IMR-90 (cell line): ENCODE data around the gene PIP5K1B. TPM values are rescaled to one million over a fixed set of nuclear protein-coding genes. Genes with fewer than 3 reads are reported as not detected.

ENCODE experiments used
- ATAC-seq: fragments of 200-7000 bp; cut with Tn5 transposase; 2 replicates; pipeline ENCODE4 v1.9.1; 2020; ENCODE audit warnings: low read depth, mild to moderate bottlenecking, moderate library complexity
- BruUV-seq: library from RNA; stranded (reverse); fragments of 400-500 nt; replicated peaks from 2 replicates; lab custom pipeline; 2021; lab: Mats Ljungman, UMichigan
- CTCF ChIA-PET: fragments of 300-600 bp; formaldehyde crosslinking; extraction: SDS; loops from one replicate; lab custom pipeline; 2021; ENCODE audit warnings: antibody characterized with exemption; lab: Yijun Ruan, JAX
- POLR2A ChIA-PET: fragments of 300-600 bp; sonication (Branson Sonifier 250); formaldehyde crosslinking; loops from one replicate; lab custom pipeline; 2022; ENCODE audit warnings: antibody characterized with exemption; ENCODE audit not compliant: unreplicated experiment; lab: Charles Lee
- DNase-seq: peaks from one replicate; pipeline ENCODE4 v3.0.0; 2013
- H2AFZ ChIP-seq: replicated peaks from 2 replicates; pipeline ENCODE3; 2013; ENCODE audit warnings: low read length, mild to moderate bottlenecking; ENCODE audit not compliant: poor library complexity
- H2AK5ac ChIP-seq: 2 replicates; pipeline ENCODE4 v1.6.1; 2013; ENCODE audit warnings: low read depth, low read length, inconsistent platforms
- H2AK9ac ChIP-seq: replicated peaks from 2 replicates; pipeline ENCODE3; 2013; ENCODE audit warnings: mild to moderate bottlenecking, low read depth, low read length, moderate library complexity; ENCODE audit not compliant: poor library complexity
- H2BK120ac ChIP-seq: 2 replicates; pipeline ENCODE4 v1.6.1; 2013; ENCODE audit warnings: low read depth, low read length, inconsistent platforms
- H2BK15ac ChIP-seq: 3 replicates; pipeline ENCODE4 v1.6.1; 2013; ENCODE audit warnings: low read depth, low read length, inconsistent platforms
- H2BK20ac ChIP-seq: 2 replicates; pipeline ENCODE4 v1.6.1; 2013; ENCODE audit warnings: low read depth, mild to moderate bottlenecking, inconsistent platforms, low read length, moderate library complexity
- H2BK5ac ChIP-seq: 2 replicates; pipeline ENCODE4 v1.6.1; 2013; ENCODE audit warnings: mild to moderate bottlenecking, low read depth, low read length, inconsistent platforms; ENCODE audit not compliant: poor library complexity, severe bottlenecking
- H3K14ac ChIP-seq: replicated peaks from 2 replicates; pipeline ENCODE4 v1.6.1; 2013; ENCODE audit warnings: low read depth, low read length, inconsistent platforms
- H3K18ac ChIP-seq: 2 replicates; pipeline ENCODE4 v1.6.1; 2013; ENCODE audit warnings: low read depth, low read length, control low read depth
- H3K23ac ChIP-seq: 2 replicates; pipeline ENCODE4 v1.6.1; 2013; ENCODE audit warnings: low read depth, low read length, inconsistent platforms
- H3K27ac ChIP-seq: 2 replicates; pipeline ENCODE4 v1.5.1; 2013; ENCODE audit warnings: mild to moderate bottlenecking, control low read depth, low read length; ENCODE audit not compliant: insufficient read depth
- H3K27me3 ChIP-seq: 2 replicates; pipeline ENCODE4 v1.6.1; 2013; ENCODE audit warnings: low read length; ENCODE audit not compliant: control insufficient read depth, insufficient read depth
- H3K36me3 ChIP-seq: 2 replicates; pipeline ENCODE4 v1.6.1; 2013; ENCODE audit warnings: low read length, mixed read lengths; ENCODE audit not compliant: control insufficient read depth, insufficient read depth
- H3K4ac ChIP-seq: 2 replicates; pipeline ENCODE4 v1.6.1; 2013; ENCODE audit warnings: low read depth, low read length, inconsistent platforms
- H3K4me1 ChIP-seq: 2 replicates; pipeline ENCODE4 v1.6.1; 2013; ENCODE audit warnings: low read length, mixed read lengths; ENCODE audit not compliant: control insufficient read depth, insufficient read depth
- H3K4me2 ChIP-seq: 2 replicates; pipeline ENCODE4 v1.6.1; 2013; ENCODE audit warnings: low read depth, mild to moderate bottlenecking, control low read depth, low read length, moderate library complexity
- H3K4me3 ChIP-seq: 2 replicates; pipeline ENCODE4 v1.5.1; 2013; ENCODE audit warnings: low read depth, mild to moderate bottlenecking, control low read depth, low read length, moderate library complexity; ENCODE audit not compliant: insufficient read depth
- H3K56ac ChIP-seq: 2 replicates; pipeline ENCODE4 v1.6.1; 2013; ENCODE audit warnings: low read length, inconsistent platforms; ENCODE audit not compliant: insufficient read depth; ENCODE audit errors: extremely low read depth
- H3K79me1 ChIP-seq, 2 experiments: 2 replicates each; pipeline ENCODE4 v1.6.1; 2013; ENCODE audit warnings: low read length in 2 of 2, inconsistent platforms in 1 of 2, low read depth in 1 of 2
- H3K9ac ChIP-seq: 2 replicates; pipeline ENCODE4 v1.6.1; 2013; ENCODE audit warnings: low read depth, low read length, control low read depth
- H3K9me1 ChIP-seq: 2 replicates; pipeline ENCODE4 v1.6.1; 2013; ENCODE audit warnings: low read length, inconsistent platforms; ENCODE audit not compliant: insufficient read depth
- H3K9me3 ChIP-seq: 2 replicates; pipeline ENCODE4 v1.6.1; 2013; ENCODE audit warnings: low read length; ENCODE audit not compliant: control insufficient read depth, insufficient read depth
- H4K20me1 ChIP-seq: 2 replicates; pipeline ENCODE4 v1.6.1; 2013; ENCODE audit warnings: low read length, inconsistent platforms; ENCODE audit not compliant: insufficient read depth
- H4K5ac ChIP-seq: 2 replicates; pipeline ENCODE4 v1.6.1; 2013; ENCODE audit warnings: mild to moderate bottlenecking, low read depth, low read length, control low read depth
- H4K8ac ChIP-seq, 2 experiments: 2 replicates each; pipeline ENCODE4 v1.6.1; 2013; ENCODE audit warnings: low read depth in 2 of 2, low read length in 2 of 2, control low read depth in 1 of 2, inconsistent platforms in 1 of 2
- H4K91ac ChIP-seq: 2 replicates; pipeline ENCODE4 v1.6.1; 2013; ENCODE audit warnings: low read depth, low read length, inconsistent platforms; ENCODE audit not compliant: insufficient read depth
- RCOR1 ChIP-seq: IDR thresholded peaks from 2 replicates; pipeline ENCODE4 v1.6.1; 2012; ENCODE audit warnings: mild to moderate bottlenecking, low read length, improper control_type of control experiment; ENCODE audit not compliant: insufficient replicate concordance
- WGBS, 2 experiments: methylation state at CpG; one replicate each; pipeline versions ENCODE4 v1.1.5 to v1.1.7; 2013; ENCODE audit warnings: missing lambda C conversion rate in 2 of 2; ENCODE audit not compliant: insufficient read length in 1 of 2; ENCODE audit errors: extremely low coverage in 2 of 2; 5-methylcytosine and 5-hydroxymethylcytosine counted together
- dilution Hi-C: fragments of 300-500 bp; cut with HindIII; formaldehyde crosslinking; loops from one replicate; pipeline ENCODE4 v1.14.3; 2018; ENCODE audit warnings: low sequenced_read_pairs; ENCODE audit not compliant: unreplicated experiment
- in situ Hi-C: fragments of 300-500 bp; cut with MboI; formaldehyde crosslinking; loops from 3 replicates; pipeline ENCODE4 v1.14.3; 2019; ENCODE audit warnings: low sequenced_read_pairs, inconsistent platforms, mixed read lengths
- intact Hi-C: fragments of 100-400 bp; cut with micrococcal nuclease; formaldehyde crosslinking; loops from 2 replicates; pipeline ENCODE4 v1.10.0; 2022
- polyA plus RNA-seq, 3 experiments: library from polyadenylated mRNA; depleted of rRNA; stranded (reverse); fragments of >200 nt; gene quantifications; 2 replicates each; pipeline ENCODE4 v1.2.3, GENCODE V29; 2012; ENCODE audit warnings: low replicate concordance in 1 of 3
- total RNA-seq: library from RNA; depleted of rRNA; stranded (reverse); fragments of >200 nt; gene quantifications from 2 replicates; pipeline ENCODE4 v1.2.3, GENCODE V29; 2012

The PIP5K1B gene
- total and polyA plus RNA-seq, 2 of the 4 experiments (the other 2 are of a cell fraction) = not detected

- Histone ChIP-seq H2AFZ (no peak overlapping the region), H3K18ac (no peak overlapping the region), H4K5ac (no peak overlapping the region), H3K4me1 (no peaks in the 10 kb centered on the region), H2BK5ac (no peak overlapping the region), H2AK9ac (no peak overlapping the region), H2BK120ac (no peak overlapping the region), H3K9me1 (no peaks in the 10 kb centered on the region), H4K91ac (no peak overlapping the region), H3K27me3 (peaks cover 2% of the 10 kb centered on the region; the same call in 1 of the 2 replicates), H3K9ac (no peak overlapping the region), H3K27ac (no peak overlapping the region), H3K4ac (no peak overlapping the region), H2BK15ac (no peak overlapping the region), H3K23ac (no peak overlapping the region), H3K9me3 (no peaks in the 10 kb centered on the region), H3K4me2 (no peak overlapping the region), H4K8ac (no peak overlapping the region), H2AK5ac (no peak overlapping the region), H3K79me1 (no peaks in the 10 kb centered on the region), H3K36me3 (no peaks in the 10 kb centered on the region), H3K56ac (no peak overlapping the region), H3K14ac (no peak overlapping the region), H4K20me1 (no peaks in the 10 kb centered on the region), H3K4me3 (no peak overlapping the region), H2BK20ac (no peak overlapping the region)
- no peak for ATAC-seq
- dilution Hi-C loops = no loop called here
- intact Hi-C loops = no loop called here
- BruUV-seq = no TSS peak
- in situ Hi-C loops = no loop called here
- 90% methylated on average over 3 of the region's 6 CpGs; no CpG with 5 or more reads in 1 of the 2 experiments for WGBS, 2 experiments
- ChIA-PET CTCF (no interaction called here), POLR2A (interaction anchor here (0.5 kb wide), 1 partner anchor 14 kb away, joined by 3 read pairs; a partner anchor contains a TSS)
- TF ChIP-seq RCOR1 = no peak
- no peak for DNase-seq
These were observed 88.7 kb downstream of the PIP5K1B start for GRCh38 chr9:68793605-68794343.
